GM12878 (cell line): Measurements from ENCODE around the gene EPB41. TPM values are rescaled to one million over a fixed set of nuclear protein-coding genes. Genes with fewer than 3 reads are reported as not detected.

Experiments
- ATAC-seq: fragments of 200-7000 bp; cut with Tn5 transposase; 3 replicates; pipeline ENCODE4 v1.9.1; 2020; ENCODE audit warnings: mild to moderate bottlenecking, moderate library complexity
- BruUV-seq: library from RNA; stranded (reverse); fragments of 400-500 nt; replicated peaks from 2 replicates; lab custom pipeline; 2021; lab: Mats Ljungman, UMichigan
- CTCF ChIA-PET: fragments of 300-600 bp; sonication (Branson Sonifier 250); formaldehyde crosslinking; extraction: SDS; loops from one replicate; lab custom pipeline; 2021; ENCODE audit warnings: inconsistent platforms; lab: Yijun Ruan, JAX
- POLR2A ChIA-PET: fragments of 350-600 bp; formaldehyde crosslinking; extraction: SDS; loops from one replicate; lab custom pipeline; 2021; ENCODE audit warnings: inconsistent platforms; lab: Charles Lee
- RAD21 ChIA-PET: fragments of 300-600 bp; sonication (Branson Sonifier 250); formaldehyde crosslinking; loops from one replicate; lab custom pipeline; 2023; ENCODE audit warnings: antibody characterized with exemption; ENCODE audit not compliant: unreplicated experiment; lab: Charles Lee
- SMC1A ChIA-PET: fragments of 300-600 bp; sonication (Branson Sonifier 250); formaldehyde crosslinking; loops from one replicate; lab custom pipeline; 2023; ENCODE audit not compliant: unreplicated experiment, uncharacterized antibody; lab: Charles Lee
- DNase-seq: peaks from one replicate; pipeline ENCODE4 v3.0.0-alpha.2; 2011; ENCODE audit warnings: low read depth, low spot score
- FAIRE-seq: peaks from 3 replicates; lab custom pipeline; 2011; peaks lifted over from hg19 to GRCh38; lab: Jason Lieb, UNC
- H2AFZ ChIP-seq: 2 replicates; pipeline ENCODE4 v1.6.0; 2011; ENCODE audit warnings: low read depth, low read length, control low read depth; ENCODE audit not compliant: control insufficient read depth
- H3K27ac ChIP-seq: 2 replicates; pipeline ENCODE4 v1.5.1; 2011; ENCODE audit warnings: control low read depth; ENCODE audit not compliant: control insufficient read depth, insufficient read depth
- H3K27me3 ChIP-seq, 2 experiments: replicated peaks in 1 of 2; 2 replicates each; pipeline versions ENCODE4 v1.6.0 to v1.6.1; 2011; ENCODE audit warnings: low read length in 1 of 2; ENCODE audit not compliant: control insufficient read depth in 2 of 2, insufficient read depth in 2 of 2
- H3K36me3 ChIP-seq, 2 experiments: 2 replicates each; pipeline ENCODE4 v1.5.1; 2011; ENCODE audit warnings: low read length in 1 of 2; ENCODE audit not compliant: control insufficient read depth in 2 of 2, insufficient read depth in 2 of 2
- H3K4me1 ChIP-seq: 2 replicates; pipeline ENCODE4 v1.6.1; 2011; ENCODE audit warnings: mild to moderate bottlenecking, low read length, moderate library complexity, mixed read lengths; ENCODE audit not compliant: control insufficient read depth, insufficient read depth
- H3K4me2 ChIP-seq: 2 replicates; pipeline ENCODE4 v1.6.0; 2011; ENCODE audit warnings: control low read depth; ENCODE audit not compliant: control insufficient read depth, insufficient read depth
- H3K4me3 ChIP-seq: fragments of 200-600 bp; sonication (generic); 2 replicates; pipeline ENCODE4 v1.5.1; 2016
- H3K79me2 ChIP-seq: 2 replicates; pipeline ENCODE4 v1.6.0; 2011; ENCODE audit warnings: low read length; ENCODE audit not compliant: control insufficient read depth, insufficient read depth
- H3K9ac ChIP-seq: 2 replicates; pipeline ENCODE4 v1.8.0; 2011; ENCODE audit warnings: low read length, control low read depth, mixed read lengths; ENCODE audit not compliant: control insufficient read depth, insufficient read depth
- H3K9me3 ChIP-seq: replicated peaks from 3 replicates; pipeline ENCODE4 v1.5.1; 2011; ENCODE audit warnings: mild to moderate bottlenecking, low read length; ENCODE audit not compliant: control insufficient read depth, insufficient read depth
- H4K20me1 ChIP-seq: 2 replicates; pipeline ENCODE4 v1.6.0; 2011; ENCODE audit not compliant: control insufficient read depth, insufficient read depth
- CHD4 ChIP-seq: fragments of 200-600 bp; sonication (generic); IDR thresholded peaks from 2 replicates; pipeline ENCODE4 v1.6.1; 2016; ENCODE audit warnings: mild to moderate bottlenecking
- EGR1 ChIP-seq, 2 experiments: IDR thresholded peaks; 1 replicate in 1 of 2; 2 replicates in 1 of 2; pipeline ENCODE4 v1.6.1; 2011 to 2012; ENCODE audit warnings: low read depth in 2 of 2, low read length in 2 of 2, borderline replicate concordance in 1 of 2, mild to moderate bottlenecking in 1 of 2, moderate library complexity in 1 of 2
- MTA3 ChIP-seq: IDR thresholded peaks from 2 replicates; pipeline ENCODE4 v1.6.1; 2012; ENCODE audit warnings: low read length, inconsistent platforms, borderline replicate concordance
- MXI1 ChIP-seq: fragments of 150-350 bp; IDR thresholded peaks from 2 replicates; pipeline ENCODE4 v1.6.1; 2011; ENCODE audit warnings: low read depth, mild to moderate bottlenecking, inconsistent platforms, low read length, improper control_type of control experiment
- NBN ChIP-seq: fragments of 450-650 bp; IDR thresholded peaks from 2 replicates; pipeline ENCODE4 v1.6.1; 2016
- PRDM15 ChIP-seq: fragments of 450-650 bp; formaldehyde crosslinking; IDR thresholded peaks from 2 replicates; pipeline ENCODE4 v1.4.0; 2020; ENCODE audit warnings: mild to moderate bottlenecking, moderate library complexity
- SIX5 ChIP-seq: IDR thresholded peaks from 2 replicates; pipeline ENCODE4 v1.6.1; 2011; ENCODE audit warnings: mild to moderate bottlenecking, low read depth, low read length, moderate library complexity; ENCODE audit not compliant: severe bottlenecking
- SP1 ChIP-seq: IDR thresholded peaks from one replicate; pipeline ENCODE4 v1.6.1; 2011; ENCODE audit warnings: low read depth, low read length
- SREBF2 ChIP-seq: IDR thresholded peaks from 2 replicates; pipeline ENCODE4 v1.6.1; 2012; ENCODE audit warnings: mild to moderate bottlenecking, low read length
- TAF1 ChIP-seq: IDR thresholded peaks from 2 replicates; pipeline ENCODE4 v1.6.1; 2011; ENCODE audit warnings: mild to moderate bottlenecking, low read depth, low read length, borderline replicate concordance
- WRNIP1 ChIP-seq: IDR thresholded peaks from 2 replicates; pipeline ENCODE4 v1.6.1; 2011; ENCODE audit warnings: low read depth, low read length, improper control_type of control experiment, borderline replicate concordance
- ZBTB33 ChIP-seq: fragments of 450-650 bp; IDR thresholded peaks from 2 replicates; pipeline ENCODE4 v1.6.1; 2017; ENCODE audit warnings: mild to moderate bottlenecking
- ZNF592 ChIP-seq: fragments of 450-650 bp; IDR thresholded peaks from 2 replicates; pipeline ENCODE4 v1.6.1; 2017; ENCODE audit warnings: mild to moderate bottlenecking, moderate library complexity
- WGBS: methylation state at CpG from one replicate; pipeline ENCODE4 v1.1.6; 2016; ENCODE audit warnings: low lambda C conversion rate; ENCODE audit not compliant: insufficient replicate concordance, insufficient coverage; ENCODE audit errors: missing lambda C conversion rate; 5-methylcytosine and 5-hydroxymethylcytosine counted together
- in situ Hi-C: fragments of 300-500 bp; cut with MboI; formaldehyde crosslinking; loops from 9 replicates; pipeline ENCODE4 v1.14.3; 2018; ENCODE audit warnings: mixed read lengths
- intact Hi-C: fragments of 100-400 bp; cut with micrococcal nuclease; formaldehyde crosslinking; loops from one replicate; pipeline ENCODE4 v1.14.2; 2022; ENCODE audit not compliant: unreplicated experiment
- polyA plus RNA-seq, 11 experiments: library from polyadenylated mRNA; depleted of rRNA in 4 of 11; unstranded in 6 of 11; stranded (reverse) in 5 of 11; fragments of >200 nt; fragmentation: Nextera tagmentation in 4 of 11; fragmentation: Illumina TruSeq in 1 of 11; extraction: Ambion mirVana in 4 of 11; extraction: Trizol in 1 of 11; gene quantifications; 1 replicate in 1 of 11; 2 replicates in 10 of 11; pipeline versions ENCODE4 v1.2.1 to v1.2.3, GENCODE V29; 2011 to 2016; ENCODE audit warnings: inconsistent platforms in 2 of 11, missing spikeins in 2 of 11, low read depth in 1 of 11
- total RNA-seq, 4 experiments: library from RNA; depleted of rRNA in 3 of 4; stranded (reverse); fragments of >200 nt in 3 of 4; fragmentation: Illumina TruSeq in 1 of 4; extraction: Trizol in 1 of 4; gene quantifications; 2 replicates each; pipeline versions ENCODE4 v1.2.1 to v1.2.3, GENCODE V29; 2013 to 2021

The EPB41 gene
- total and polyA plus RNA-seq, 10 of the 15 experiments (the other 5 are each of a cell fraction or from before 2014, with no cell fraction given) = 1.1 to 77.6 (median 58.8) TPM

- H3K9me3 ChIP-seq = no peaks in the 10 kb centered on the region
- no peak overlapping the region for H2AFZ ChIP-seq
- in situ Hi-C loops = no loop called here
- H3K27ac ChIP-seq = no peak overlapping the region
- POLR2A ChIA-PET = interaction anchor here (0.6 to 4.7 kb wide), 4 partner anchors 10 to 17 kb away, joined by 3 to 50 read pairs (median 4); partner anchors contain the start of gene SRSF4
- intact Hi-C loops = no loop called here
- ATAC-seq = no peak
- FAIRE-seq = no peak
- SMC1A ChIA-PET = interaction anchor here (1.6 to 2.3 kb wide), 3 partner anchors 10 to 14 kb away, joined by 5 to 6 read pairs (median 6); partner anchors contain the start of gene SRSF4
- peaks cover 5% of the 10 kb centered on the region; the same call in 1 of the 2 replicates for H3K4me1 ChIP-seq
- no peak overlapping the region for H3K4me3 ChIP-seq
- no peak overlapping the region for H3K9ac ChIP-seq
- WGBS = 100% methylated on average over 7 of the region's 9 CpGs
- BruUV-seq = no TSS peak
- H4K20me1 ChIP-seq = peaks cover 4% of the 10 kb centered on the region; the same call in 1 of the 2 replicates
- no peaks in the 10 kb centered on the region for H3K27me3 ChIP-seq
- no peak overlapping the region for H3K4me2 ChIP-seq
- RAD21 ChIA-PET = interaction anchor here (1.2 kb wide), 1 partner anchor 30 kb away, joined by 4 read pairs; no protein-coding TSS in a partner anchor
- CTCF ChIA-PET = interaction anchor here (1.4 kb wide), 1 partner anchor 34 kb away, joined by 4 read pairs; no protein-coding TSS in a partner anchor
- peaks cover 87% of the 10 kb centered on the region for H3K79me2 ChIP-seq
- peaks cover 13 to 43% of the 10 kb centered on the region in 2 experiments for H3K36me3 ChIP-seq
- DNase-seq = no peak
- TF ChIP-seq ZBTB33 (no peak), MTA3 (no peak), ZNF592 (no peak), MXI1 (no peak), EGR1 (IDR thresholded peaks at IDR 0.05; ENCODE audit: borderline replicate concordance in 1 of 2, low read depth in 2 of 2, low read length in 2 of 2) (no peak), CHD4 (no peak), SP1 (no peak), SREBF2 (no peak), PRDM15 (CRISPR knock-in tag) (no peak), NBN (no peak), SIX5 (no peak), WRNIP1 (no peak), TAF1 (no peak)
Observed at GRCh38 chr1:29167904-29168303, 253.5 kb downstream of the EPB41 start.
